ENCODE results near the gene ZNF804A. TPM values are rescaled to one million over a fixed set of nuclear protein-coding genes. Genes with fewer than 3 reads are reported as not detected.

Gene ZNF804A
- total RNA-seq, 1 donor from 2014 or later = 2.3 TPM

GRCh38 chr2:184556639-184557038, 41.7 kb upstream of the ZNF804A start:
- CTCF ChIA-PET = no interaction called here

GRCh38 chr2:184558713-184559464, 39.4 kb upstream of the ZNF804A start:
- no peak for TF ChIP-seq CTCF (IDR thresholded peaks at IDR 0.05)
- Mint-ChIP-seq H3K9me3 (peaks cover 4% of the 10 kb centered on the region), H3K27ac (no peak overlapping the region), H3K36me3 (ENCODE audit: low read depth) (no peaks in the 10 kb centered on the region), H3K27me3 (no peaks in the 10 kb centered on the region), H3K4me1 (no peaks in the 10 kb centered on the region), H3K4me3 (no peak overlapping the region)
- ATAC-seq (ENCODE audit: low read depth) = no peak
- intact Hi-C loops (cut with micrococcal nuclease) = no loop called here
- ChIA-PET POLR2A (no interaction called here), CTCF (no interaction called here)
- DNase-seq = no peak

More at GRCh38 chr2:184556639-184557038, 41.7 kb upstream of the ZNF804A start:
- Mint-ChIP-seq H3K27ac (no peak overlapping the region), H3K9me3 (no peaks in the 10 kb centered on the region), H3K27me3 (no peaks in the 10 kb centered on the region), H3K36me3 (ENCODE audit: low read depth) (no peaks in the 10 kb centered on the region), H3K4me1 (no peaks in the 10 kb centered on the region), H3K4me3 (no peak overlapping the region)
- intact Hi-C loops (cut with micrococcal nuclease) = no loop called here
- no peak for ATAC-seq (ENCODE audit: low read depth)
- no peak for DNase-seq
- POLR2A ChIA-PET = no interaction called here
- TF ChIP-seq CTCF (IDR thresholded peaks at IDR 0.05) = no peak

DNA sequence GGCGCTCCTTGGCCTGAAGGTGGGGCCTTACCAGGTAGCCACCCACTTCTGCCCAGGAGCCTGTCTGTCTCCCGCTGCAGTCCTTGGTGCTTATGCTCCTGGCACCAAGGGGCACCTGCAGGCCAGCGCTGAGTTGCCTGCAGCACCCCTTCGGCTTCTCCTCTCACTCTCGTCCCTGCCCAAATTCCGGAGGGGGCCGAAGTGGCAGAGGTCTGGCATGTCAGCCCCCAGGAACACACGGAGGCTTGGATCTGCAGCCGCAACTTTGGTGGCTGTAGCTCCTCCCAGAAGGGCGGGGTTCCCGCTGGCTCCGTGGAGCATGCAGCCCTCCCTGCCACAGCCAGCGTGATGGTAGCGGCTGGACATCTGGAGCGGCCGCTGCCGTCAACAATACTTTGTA, 37.7 kb upstream of the ZNF804A start:
- H3K27me3 Mint-ChIP-seq = no peaks in the 10 kb centered on the region
- H3K4me1 Mint-ChIP-seq = no peaks in the 10 kb centered on the region
- TF ChIP-seq CTCF (IDR thresholded peaks at IDR 0.05) = no peak
- no peak for ATAC-seq (ENCODE audit: low read depth)
- no peaks in the 10 kb centered on the region for H3K36me3 Mint-ChIP-seq (ENCODE audit: low read depth)
- H3K27ac Mint-ChIP-seq = no peak overlapping the region
- H3K4me3 Mint-ChIP-seq = no peak overlapping the region
- intact Hi-C loops (cut with micrococcal nuclease) = no loop called here
- peaks cover 4% of the 10 kb centered on the region for H3K9me3 Mint-ChIP-seq
- CTCF ChIA-PET = no interaction called here
- POLR2A ChIA-PET = no interaction called here
- no peak for DNase-seq

DNA sequence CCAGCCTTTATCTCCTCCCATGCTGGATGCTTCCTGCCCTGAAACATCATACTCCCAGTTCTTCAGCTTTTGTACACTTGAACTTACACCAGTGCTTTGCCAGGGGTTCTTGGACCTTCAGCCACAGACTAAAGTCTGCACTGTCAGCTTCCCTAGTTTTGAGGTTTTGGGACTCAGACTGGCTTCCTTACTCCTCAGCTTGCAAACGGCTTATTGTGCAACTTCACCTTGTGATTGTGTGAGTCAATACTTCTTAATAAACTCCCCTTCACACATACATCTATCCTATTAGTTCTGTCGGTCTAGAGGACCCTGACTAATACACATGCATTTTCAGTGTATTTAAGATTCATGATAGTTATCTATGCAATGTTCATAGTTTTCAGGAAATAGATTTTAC, 35.8 kb upstream of the ZNF804A start:
- no peaks in the 10 kb centered on the region for H3K4me1 Mint-ChIP-seq
- DNase-seq (no peak), ATAC-seq (ENCODE audit: low read depth) (no peak)
- H3K4me3 Mint-ChIP-seq = no peak overlapping the region
- POLR2A ChIA-PET = no interaction called here
- peaks cover 4% of the 10 kb centered on the region for H3K9me3 Mint-ChIP-seq
- H3K27me3 Mint-ChIP-seq = no peaks in the 10 kb centered on the region
- no peak for TF ChIP-seq CTCF (IDR thresholded peaks at IDR 0.05)
- no peak overlapping the region for H3K27ac Mint-ChIP-seq
- intact Hi-C loops (cut with micrococcal nuclease) = no loop called here
- H3K36me3 Mint-ChIP-seq (ENCODE audit: low read depth) = no peaks in the 10 kb centered on the region
- CTCF ChIA-PET = no interaction called here

DNA sequence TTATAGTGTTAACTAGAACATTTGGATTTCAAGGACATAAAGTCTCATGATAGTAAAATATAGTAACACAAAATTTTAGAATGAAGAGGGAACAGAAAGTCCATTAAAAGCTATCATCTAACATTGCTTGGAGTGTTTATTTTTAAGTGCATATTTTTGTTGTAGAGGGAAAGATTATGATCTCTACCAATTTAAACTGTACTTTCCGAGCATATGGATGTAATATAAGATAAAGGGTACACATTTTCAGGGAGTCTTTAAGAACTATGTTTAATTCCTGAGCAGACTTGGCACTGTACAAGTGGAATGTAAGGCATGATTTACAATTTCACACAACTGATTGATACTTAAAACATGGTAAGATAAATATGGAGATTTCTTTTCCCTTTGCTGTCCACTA, 34.2 kb upstream of the ZNF804A start:
- TF ChIP-seq CTCF (IDR thresholded peaks at IDR 0.05) = no peak
- intact Hi-C loops (cut with micrococcal nuclease) = no loop called here
- H3K4me1 Mint-ChIP-seq = no peaks in the 10 kb centered on the region
- DNase-seq (no peak), ATAC-seq (ENCODE audit: low read depth) (no peak)
- no peak overlapping the region for H3K27ac Mint-ChIP-seq
- POLR2A ChIA-PET = no interaction called here
- CTCF ChIA-PET = no interaction called here
- peaks cover 4% of the 10 kb centered on the region for H3K9me3 Mint-ChIP-seq
- no peaks in the 10 kb centered on the region for H3K27me3 Mint-ChIP-seq
- H3K36me3 Mint-ChIP-seq (ENCODE audit: low read depth) = no peaks in the 10 kb centered on the region
- no peak overlapping the region for H3K4me3 Mint-ChIP-seq

Measured in activated B cell treated with CpG ODN at 0.5 μM for 24 hours (primary cell).